ENCODE results near the gene SERPIND1. TPM values are rescaled to one million over a fixed set of nuclear protein-coding genes. Genes with fewer than 3 reads are reported as not detected.
"Not testable (repeated sequence)": the region's sequence is repeated elsewhere in the genome, so short reads cannot be mapped to it uniquely, and the experiment has no call there.

The SERPIND1 gene
- total RNA-seq, 4 donors from 2014 or later, result 2.6 TPM; not detected in 3

- H3K4me3 ChIP-seq (replicated peaks in 1 of 3), result no peak overlapping the region
- no peaks in the 10 kb centered on the region for H3K9me3 ChIP-seq
- WGBS, 2 donors, result 100% methylated on average over 1 of the region's 1 CpG
- no peaks in the 10 kb centered on the region for H3K4me1 ChIP-seq
- intact Hi-C loops (cut with DNase I), result no loop called here
- TF ChIP-seq CTCF (IDR thresholded peaks at IDR 0.05) (no peak), POLR2A (IDR thresholded peaks at IDR 0.05) (no peak)
- no peak overlapping the region for H3K27ac ChIP-seq
- no peaks in the 10 kb centered on the region for H3K27me3 ChIP-seq
- peaks cover 13 to 26% of the 10 kb centered on the region in 2 donors for H3K36me3 ChIP-seq
- DNase-seq, result no peak
Measured at GRCh38 chr22:20823264-20823663, 49.4 kb downstream of the SERPIND1 start.

GRCh38 chr22:20825216-20825615 lies 51.3 kb downstream of the SERPIND1 start:
- H3K4me3 ChIP-seq (replicated peaks in 1 of 3); H3K27me3 ChIP-seq; H3K27ac ChIP-seq; H3K9me3 ChIP-seq; DNase-seq; H3K4me1 ChIP-seq; intact Hi-C loops (cut with DNase I): not testable (repeated sequence)
- H3K36me3 ChIP-seq, result peaks cover 0 to 19% of the 10 kb centered on the region in 2 donors
- WGBS, 2 donors, result 94 to 95% methylated on average over 4 of the region's 4 CpGs

GRCh38 chr22:20825624-20826023 lies 51.7 kb downstream of the SERPIND1 start:
- intact Hi-C loops (cut with DNase I), result no loop called here
- Histone ChIP-seq H3K36me3 (peaks cover 0 to 22% of the 10 kb centered on the region in 2 donors), H3K4me3 (replicated peaks in 1 of 3) (no peak overlapping the region), H3K27me3 (no peaks in the 10 kb centered on the region), H3K27ac (no peak overlapping the region), H3K4me1 (no peaks in the 10 kb centered on the region), H3K9me3 (no peaks in the 10 kb centered on the region)
- WGBS, 2 donors, result 92 to 93% methylated on average over 6 of the region's 6 CpGs
- DNase-seq, result no peak
- TF ChIP-seq POLR2A (IDR thresholded peaks at IDR 0.05) (no peak), CTCF (IDR thresholded peaks at IDR 0.05) (no peak)

- H3K4me1 ChIP-seq; H3K9me3 ChIP-seq; DNase-seq; H3K27me3 ChIP-seq; intact Hi-C loops (cut with DNase I); H3K4me3 ChIP-seq (replicated peaks in 1 of 3); H3K27ac ChIP-seq: not testable (repeated sequence)
- 94 to 98% methylated on average over 5 of the region's 5 CpGs for WGBS, 2 donors
- peaks cover 0 to 23% of the 10 kb centered on the region in 2 donors for H3K36me3 ChIP-seq
Measured at GRCh38 chr22:20826373-20827152, 52.6 kb downstream of the SERPIND1 start.

- no peak for DNase-seq
- intact Hi-C loops (cut with DNase I), result no loop called here
- no peak for TF ChIP-seq CTCF (IDR thresholded peaks at IDR 0.05)
- TF ChIP-seq POLR2A (IDR thresholded peaks at IDR 0.05), result no peak
- no peaks in the 10 kb centered on the region for H3K4me1 ChIP-seq
- peaks cover 12 to 25% of the 10 kb centered on the region in 2 donors for H3K36me3 ChIP-seq
- WGBS, 2 donors, result 94 to 97% methylated on average over 3 of the region's 3 CpGs
- H3K27me3 ChIP-seq, result no peaks in the 10 kb centered on the region
- no peaks in the 10 kb centered on the region for H3K9me3 ChIP-seq
- no peak overlapping the region for H3K4me3 ChIP-seq (replicated peaks in 1 of 3)
- no peak overlapping the region for H3K27ac ChIP-seq
Measured at GRCh38 chr22:20829491-20830134, 55.7 kb downstream of the SERPIND1 start.

GRCh38 chr22:20833225-20833665 lies 59.3 kb downstream of the SERPIND1 start:
- Histone ChIP-seq H3K4me3 (replicated peaks in 1 of 3) (no peak overlapping the region), H3K4me1 (no peaks in the 10 kb centered on the region), H3K36me3 (peaks cover 12 to 25% of the 10 kb centered on the region in 2 donors), H3K9me3 (no peaks in the 10 kb centered on the region), H3K27ac (no peak overlapping the region), H3K27me3 (no peaks in the 10 kb centered on the region)
- WGBS, 2 donors, result 97 to 98% methylated on average over 6 of the region's 6 CpGs
- no peak for DNase-seq
- intact Hi-C loops (cut with DNase I), result no loop called here
- TF ChIP-seq CTCF (IDR thresholded peaks at IDR 0.05), result no peak

Measured in thyroid gland (tissue), 4 donors.